ENCODE data around the gene STK33.
A peak's percentile ranks its signal among the peaks of the same experiment; 100 is the strongest.

STK33 gene

DNA sequence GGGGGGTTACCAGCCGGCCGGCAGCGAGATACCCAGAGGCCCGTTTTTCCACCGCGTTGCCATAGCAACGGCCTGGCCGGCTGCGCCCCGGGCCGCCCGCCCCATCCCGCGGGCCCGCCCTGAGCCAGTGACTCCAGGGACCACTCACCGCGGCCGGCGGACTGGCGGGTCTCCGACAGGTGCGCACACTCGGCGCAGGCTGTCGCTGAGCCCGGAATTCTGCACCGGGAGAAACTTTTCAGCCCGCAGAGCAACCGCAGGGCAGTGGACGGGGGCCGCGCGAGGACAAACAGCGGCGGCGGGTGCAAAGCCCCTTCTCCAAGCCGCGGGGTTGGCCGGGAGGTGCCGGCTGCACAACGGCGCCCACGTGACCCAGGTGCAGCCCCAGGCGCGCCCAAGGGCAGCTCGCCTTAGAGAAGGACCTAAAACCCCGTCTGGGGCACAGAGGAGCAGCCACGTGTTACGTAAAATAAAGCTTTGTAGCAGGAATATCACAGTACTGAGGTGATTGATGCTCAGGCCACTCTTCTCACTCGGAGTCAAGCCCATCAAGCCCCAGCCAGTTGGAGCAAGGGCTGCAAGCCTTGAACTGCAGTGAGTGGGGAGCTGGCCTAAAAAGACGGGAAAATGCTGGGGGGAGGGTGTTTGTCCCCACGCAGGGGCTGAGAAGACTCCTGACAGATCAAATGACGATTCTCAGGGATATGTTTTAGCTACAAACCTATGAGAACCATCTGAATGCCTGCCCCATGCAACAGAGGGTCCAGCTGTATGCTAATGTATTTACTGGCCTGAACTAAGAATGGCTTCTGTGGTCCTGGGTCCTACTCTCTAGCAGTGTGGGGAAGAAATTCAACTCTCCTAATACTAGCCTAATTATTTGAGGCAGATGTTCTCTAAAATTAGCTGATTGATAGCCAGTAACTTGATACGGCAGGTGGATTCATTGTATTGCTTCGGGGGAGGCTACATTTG lies at the start of gene STK33 (continued):
- TF ChIP-seq, protein P1, sequence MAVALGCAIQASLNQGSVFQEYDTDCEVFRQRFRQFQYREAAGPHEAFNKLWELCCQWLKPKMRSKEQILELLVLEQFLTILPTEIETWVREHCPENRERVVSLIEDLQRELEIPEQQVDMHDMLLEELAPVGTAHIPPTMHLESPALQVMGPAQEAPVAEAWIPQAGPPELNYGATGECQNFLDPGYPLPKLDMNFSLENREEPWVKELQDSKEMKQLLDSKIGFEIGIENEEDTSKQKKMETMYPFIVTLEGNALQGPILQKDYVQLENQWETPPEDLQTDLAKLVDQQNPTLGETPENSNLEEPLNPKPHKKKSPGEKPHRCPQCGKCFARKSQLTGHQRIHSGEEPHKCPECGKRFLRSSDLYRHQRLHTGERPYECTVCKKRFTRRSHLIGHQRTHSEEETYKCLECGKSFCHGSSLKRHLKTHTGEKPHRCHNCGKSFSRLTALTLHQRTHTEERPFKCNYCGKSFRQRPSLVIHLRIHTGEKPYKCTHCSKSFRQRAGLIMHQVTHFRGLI (tag by site-specific recombination; IDR thresholded peaks at IDR 0.05): peak; percentile 36; the same call in 1 of the 2 replicates
- TF ChIP-seq ZNF837 (tag by site-specific recombination; IDR thresholded peaks at IDR 0.05) (no peak), ZXDB (tag by site-specific recombination; IDR thresholded peaks at IDR 0.05) (peak; percentile 80), ZNF248 (tag by site-specific recombination; IDR thresholded peaks at IDR 0.05) (no peak), ZNF2 (tag by site-specific recombination; IDR thresholded peaks at IDR 0.05) (peak; percentile 23; the same call in 1 of the 2 replicates), ZNF548 (tag by site-specific recombination; IDR thresholded peaks at IDR 0.05) (no peak), ZEB2 (tag by site-specific recombination; IDR thresholded peaks at IDR 0.05) (peak; percentile 75; the same call in 1 of the 2 replicates), ZNF521 (tag by site-specific recombination; IDR thresholded peaks at IDR 0.05) (no peak), ZSCAN16 (tag by site-specific recombination; IDR thresholded peaks at IDR 0.05) (no peak), ZBTB20 (tag by site-specific recombination; IDR thresholded peaks at IDR 0.05) (peak; percentile 83), HOXC10 (CRISPR knock-in tag; IDR thresholded peaks at IDR 0.05) (0 out of 2 replicates have a peak, but pooled peaks have one; percentile 43), ZNF121 (tag by site-specific recombination; IDR thresholded peaks at IDR 0.05) (no peak), ZBTB8A (tag by site-specific recombination; IDR thresholded peaks at IDR 0.05) (peak; percentile 92), GLIS1 (tag by site-specific recombination; IDR thresholded peaks at IDR 0.05) (0 out of 2 replicates have a peak, but pooled peaks have one; percentile 7), ZBTB7A (tag by site-specific recombination; IDR thresholded peaks at IDR 0.05; ENCODE audit: low read depth) (no peak), SP2 (tag by site-specific recombination; IDR thresholded peaks at IDR 0.05) (peak; percentile 28; the same call in 1 of the 2 replicates), ZNF175 (tag by site-specific recombination; IDR thresholded peaks at IDR 0.05) (no peak), ZNF76 (tag by site-specific recombination; IDR thresholded peaks at IDR 0.05; ENCODE audit: borderline replicate concordance, low read depth) (peak; percentile 66; the same call in 1 of the 2 replicates), ZNF221 (tag by site-specific recombination; IDR thresholded peaks at IDR 0.05; ENCODE audit: borderline replicate concordance) (no peak), ZIC2 (tag by site-specific recombination; IDR thresholded peaks at IDR 0.05) (peak; percentile 19; the same call in 1 of the 2 replicates), BCL11B (tag by site-specific recombination; IDR thresholded peaks at IDR 0.05; ENCODE audit: low read depth) (no peak), ZNF664 (tag by site-specific recombination; IDR thresholded peaks at IDR 0.05) (no peak), ZNF341 (tag by site-specific recombination; IDR thresholded peaks at IDR 0.05; ENCODE audit: low read depth) (peak; percentile 66)
- TF ChIP-seq, protein P2, sequence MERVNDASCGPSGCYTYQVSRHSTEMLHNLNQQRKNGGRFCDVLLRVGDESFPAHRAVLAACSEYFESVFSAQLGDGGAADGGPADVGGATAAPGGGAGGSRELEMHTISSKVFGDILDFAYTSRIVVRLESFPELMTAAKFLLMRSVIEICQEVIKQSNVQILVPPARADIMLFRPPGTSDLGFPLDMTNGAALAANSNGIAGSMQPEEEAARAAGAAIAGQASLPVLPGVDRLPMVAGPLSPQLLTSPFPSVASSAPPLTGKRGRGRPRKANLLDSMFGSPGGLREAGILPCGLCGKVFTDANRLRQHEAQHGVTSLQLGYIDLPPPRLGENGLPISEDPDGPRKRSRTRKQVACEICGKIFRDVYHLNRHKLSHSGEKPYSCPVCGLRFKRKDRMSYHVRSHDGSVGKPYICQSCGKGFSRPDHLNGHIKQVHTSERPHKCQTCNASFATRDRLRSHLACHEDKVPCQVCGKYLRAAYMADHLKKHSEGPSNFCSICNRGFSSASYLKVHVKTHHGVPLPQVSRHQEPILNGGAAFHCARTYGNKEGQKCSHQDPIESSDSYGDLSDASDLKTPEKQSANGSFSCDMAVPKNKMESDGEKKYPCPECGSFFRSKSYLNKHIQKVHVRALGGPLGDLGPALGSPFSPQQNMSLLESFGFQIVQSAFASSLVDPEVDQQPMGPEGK (tag by site-specific recombination; IDR thresholded peaks at IDR 0.05): peak; percentile 77
- TF ChIP-seq, protein P3, sequence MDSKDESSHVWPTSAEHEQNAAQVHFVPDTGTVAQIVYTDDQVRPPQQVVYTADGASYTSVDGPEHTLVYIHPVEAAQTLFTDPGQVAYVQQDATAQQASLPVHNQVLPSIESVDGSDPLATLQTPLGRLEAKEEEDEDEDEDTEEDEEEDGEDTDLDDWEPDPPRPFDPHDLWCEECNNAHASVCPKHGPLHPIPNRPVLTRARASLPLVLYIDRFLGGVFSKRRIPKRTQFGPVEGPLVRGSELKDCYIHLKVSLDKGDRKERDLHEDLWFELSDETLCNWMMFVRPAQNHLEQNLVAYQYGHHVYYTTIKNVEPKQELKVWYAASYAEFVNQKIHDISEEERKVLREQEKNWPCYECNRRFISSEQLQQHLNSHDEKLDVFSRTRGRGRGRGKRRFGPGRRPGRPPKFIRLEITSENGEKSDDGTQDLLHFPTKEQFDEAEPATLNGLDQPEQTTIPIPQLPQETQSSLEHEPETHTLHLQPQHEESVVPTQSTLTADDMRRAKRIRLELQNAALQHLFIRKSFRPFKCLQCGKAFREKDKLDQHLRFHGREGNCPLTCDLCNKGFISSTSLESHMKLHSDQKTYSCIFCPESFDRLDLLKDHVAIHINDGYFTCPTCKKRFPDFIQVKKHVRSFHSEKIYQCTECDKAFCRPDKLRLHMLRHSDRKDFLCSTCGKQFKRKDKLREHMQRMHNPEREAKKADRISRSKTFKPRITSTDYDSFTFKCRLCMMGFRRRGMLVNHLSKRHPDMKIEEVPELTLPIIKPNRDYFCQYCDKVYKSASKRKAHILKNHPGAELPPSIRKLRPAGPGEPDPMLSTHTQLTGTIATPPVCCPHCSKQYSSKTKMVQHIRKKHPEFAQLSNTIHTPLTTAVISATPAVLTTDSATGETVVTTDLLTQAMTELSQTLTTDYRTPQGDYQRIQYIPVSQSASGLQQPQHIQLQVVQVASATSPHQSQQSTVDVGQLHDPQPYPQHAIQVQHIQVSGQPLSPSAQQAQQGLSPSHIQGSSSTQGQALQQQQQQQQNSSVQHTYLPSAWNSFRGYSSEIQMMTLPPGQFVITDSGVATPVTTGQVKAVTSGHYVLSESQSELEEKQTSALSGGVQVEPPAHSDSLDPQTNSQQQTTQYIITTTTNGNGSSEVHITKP (tag by site-specific recombination; IDR thresholded peaks at IDR 0.05): no peak
- TF ChIP-seq, protein P4, sequence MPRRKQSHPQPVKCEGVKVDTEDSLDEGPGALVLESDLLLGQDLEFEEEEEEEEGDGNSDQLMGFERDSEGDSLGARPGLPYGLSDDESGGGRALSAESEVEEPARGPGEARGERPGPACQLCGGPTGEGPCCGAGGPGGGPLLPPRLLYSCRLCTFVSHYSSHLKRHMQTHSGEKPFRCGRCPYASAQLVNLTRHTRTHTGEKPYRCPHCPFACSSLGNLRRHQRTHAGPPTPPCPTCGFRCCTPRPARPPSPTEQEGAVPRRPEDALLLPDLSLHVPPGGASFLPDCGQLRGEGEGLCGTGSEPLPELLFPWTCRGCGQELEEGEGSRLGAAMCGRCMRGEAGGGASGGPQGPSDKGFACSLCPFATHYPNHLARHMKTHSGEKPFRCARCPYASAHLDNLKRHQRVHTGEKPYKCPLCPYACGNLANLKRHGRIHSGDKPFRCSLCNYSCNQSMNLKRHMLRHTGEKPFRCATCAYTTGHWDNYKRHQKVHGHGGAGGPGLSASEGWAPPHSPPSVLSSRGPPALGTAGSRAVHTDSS (tag by site-specific recombination; IDR thresholded peaks at IDR 0.05): no peak
- TF ChIP-seq, protein P5, sequence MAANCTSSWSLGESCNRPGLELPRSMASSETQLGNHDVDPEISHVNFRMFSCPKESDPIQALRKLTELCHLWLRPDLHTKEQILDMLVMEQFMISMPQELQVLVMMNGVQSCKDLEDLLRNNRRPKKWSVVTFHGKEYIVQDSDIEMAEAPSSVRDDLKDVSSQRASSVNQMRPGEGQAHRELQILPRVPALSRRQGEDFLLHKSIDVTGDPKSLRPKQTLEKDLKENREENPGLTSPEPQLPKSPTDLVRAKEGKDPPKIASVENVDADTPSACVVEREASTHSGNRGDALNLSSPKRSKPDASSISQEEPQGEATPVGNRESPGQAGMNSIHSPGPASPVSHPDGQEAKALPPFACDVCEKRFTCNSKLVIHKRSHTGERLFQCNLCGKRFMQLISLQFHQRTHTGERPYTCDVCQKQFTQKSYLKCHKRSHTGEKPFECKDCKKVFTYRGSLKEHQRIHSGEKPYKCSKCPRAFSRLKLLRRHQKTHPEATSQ (tag by site-specific recombination; IDR thresholded peaks at IDR 0.05): no peak

Data from HEK293 (cell line).